Uterus (tissue), 4 donors: ENCODE data around the gene PMM2. TPM values are rescaled to one million over a fixed set of nuclear protein-coding genes. Genes with fewer than 3 reads are reported as not detected.

ENCODE experiments used
- DNase-seq, 2 donors: peaks; one replicate each; pipeline ENCODE4 v3.0.0-alpha.2; 2019 to 2020
- H3K27ac ChIP-seq, 2 donors: fragments of 200-600 bp; sonication (generic); 1 replicate in 1 of 2; 2 replicates in 1 of 2; pipeline ENCODE4 v1.5.1; 2016 to 2018
- H3K27me3 ChIP-seq, 2 donors: fragments of 200-600 bp; sonication (generic); one replicate each; pipeline ENCODE4 v1.5.1; 2018 to 2019; ENCODE audit warnings: control low read depth in 1 of 2
- H3K36me3 ChIP-seq, 2 donors: fragments of 200-600 bp; sonication (generic); one replicate each; pipeline ENCODE4 v1.5.1; 2019; ENCODE audit warnings: control low read depth in 1 of 2
- H3K4me1 ChIP-seq, 2 donors: fragments of 200-600 bp; sonication (generic); one replicate each; pipeline ENCODE4 v1.5.1; 2018 to 2019; ENCODE audit warnings: control low read depth in 1 of 2
- H3K4me3 ChIP-seq, 2 donors: fragments of 200-600 bp; sonication (generic); 1 replicate in 1 of 2; 2 replicates in 1 of 2; pipeline ENCODE4 v1.5.1; 2018 to 2019; ENCODE audit warnings: mild to moderate bottlenecking in 1 of 2
- H3K9me3 ChIP-seq, 2 donors: fragments of 200-600 bp; sonication (generic); one replicate each; pipeline ENCODE4 v1.5.1; 2019; ENCODE audit warnings: control low read depth in 1 of 2
- POLR2A ChIP-seq, 2 donors: fragments of 450-650 bp; IDR thresholded peaks; one replicate each; pipeline ENCODE4 v1.6.1; 2016; ENCODE audit warnings: antibody characterized with exemption in 2 of 2, mild to moderate bottlenecking in 1 of 2, moderate library complexity in 1 of 2
- intact Hi-C: fragments of 100-400 bp; cut with DNase I; formaldehyde crosslinking; loops from one replicate; pipeline ENCODE4 v1.15.1; 2023; ENCODE audit warnings: low total_unique reads
- total RNA-seq, 4 donors: library from RNA; depleted of rRNA in 3 of 4; stranded (reverse); fragments of >200 nt in 3 of 4; gene quantifications; one replicate each; pipeline versions ENCODE4 v1.1.0 to v1.2.4, GENCODE V29; 2014 to 2023
- TF ChIP-seq, protein P1 (sequence below), 4 experiments: fragments of 200-600 bp in 2 of 4; fragments of 450-650 bp in 2 of 4; sonication (generic) in 2 of 4; IDR thresholded peaks; one replicate each; pipeline ENCODE4 v1.5.1; 2016 to 2019; ENCODE audit warnings: antibody characterized with exemption in 4 of 4, mild to moderate bottlenecking in 2 of 4, moderate library complexity in 1 of 4
- donor health status: DM: yes; HTN: yes; CAD: no.

The PMM2 gene
- total RNA-seq, 4 donors from 2014 or later: 19.0 to 41.6 (median 27.5) TPM

DNA sequence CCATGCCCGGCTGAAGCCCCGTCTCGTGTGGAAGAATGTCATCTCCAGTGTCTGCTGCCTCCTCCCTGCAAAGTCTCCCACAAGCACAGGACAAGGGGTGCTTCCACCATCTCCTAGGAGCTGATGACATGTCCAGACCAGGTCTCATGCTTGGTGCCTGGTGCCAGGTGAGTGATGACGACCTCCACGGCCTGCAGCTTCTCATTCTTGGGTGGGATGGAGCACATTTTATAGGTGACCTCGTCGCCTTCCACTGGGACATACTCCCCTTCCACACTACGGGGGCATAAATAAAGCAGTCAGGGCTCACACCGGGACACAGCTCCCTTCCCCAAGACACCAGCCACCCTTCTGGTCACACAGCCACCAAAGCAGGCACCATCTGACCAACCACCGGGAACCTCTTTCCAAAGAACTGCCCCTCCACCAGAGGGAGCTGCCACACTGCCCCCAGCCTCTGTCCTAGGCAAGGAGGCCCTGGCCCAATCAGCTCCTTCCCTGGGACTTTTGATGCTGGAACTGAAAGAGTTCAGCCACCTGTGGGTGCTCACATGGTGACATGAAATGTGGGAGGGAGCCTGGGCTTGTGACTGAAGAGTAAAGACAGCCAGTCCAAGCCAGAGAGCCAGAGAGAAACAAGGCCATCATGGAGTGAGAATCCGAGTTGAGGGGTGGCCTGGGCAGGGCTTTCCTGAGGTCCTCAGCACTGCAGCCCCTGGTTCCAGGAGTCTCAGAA, 57.6 kb downstream of the PMM2 start:
- intact Hi-C loops: no loop called here
- Histone ChIP-seq H3K36me3 (no peaks in the 10 kb centered on the region), H3K4me3 (no peak overlapping the region), H3K27ac (no peak overlapping the region), H3K9me3 (no peaks in the 10 kb centered on the region), H3K4me1 (no peaks in the 10 kb centered on the region), H3K27me3 (no peaks in the 10 kb centered on the region)
- DNase-seq: no peak
- no peak for TF ChIP-seq POLR2A (IDR thresholded peaks at IDR 0.05)
- TF ChIP-seq, protein P1, sequence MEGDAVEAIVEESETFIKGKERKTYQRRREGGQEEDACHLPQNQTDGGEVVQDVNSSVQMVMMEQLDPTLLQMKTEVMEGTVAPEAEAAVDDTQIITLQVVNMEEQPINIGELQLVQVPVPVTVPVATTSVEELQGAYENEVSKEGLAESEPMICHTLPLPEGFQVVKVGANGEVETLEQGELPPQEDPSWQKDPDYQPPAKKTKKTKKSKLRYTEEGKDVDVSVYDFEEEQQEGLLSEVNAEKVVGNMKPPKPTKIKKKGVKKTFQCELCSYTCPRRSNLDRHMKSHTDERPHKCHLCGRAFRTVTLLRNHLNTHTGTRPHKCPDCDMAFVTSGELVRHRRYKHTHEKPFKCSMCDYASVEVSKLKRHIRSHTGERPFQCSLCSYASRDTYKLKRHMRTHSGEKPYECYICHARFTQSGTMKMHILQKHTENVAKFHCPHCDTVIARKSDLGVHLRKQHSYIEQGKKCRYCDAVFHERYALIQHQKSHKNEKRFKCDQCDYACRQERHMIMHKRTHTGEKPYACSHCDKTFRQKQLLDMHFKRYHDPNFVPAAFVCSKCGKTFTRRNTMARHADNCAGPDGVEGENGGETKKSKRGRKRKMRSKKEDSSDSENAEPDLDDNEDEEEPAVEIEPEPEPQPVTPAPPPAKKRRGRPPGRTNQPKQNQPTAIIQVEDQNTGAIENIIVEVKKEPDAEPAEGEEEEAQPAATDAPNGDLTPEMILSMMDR (IDR thresholded peaks at IDR 0.05): no peak

DNA sequence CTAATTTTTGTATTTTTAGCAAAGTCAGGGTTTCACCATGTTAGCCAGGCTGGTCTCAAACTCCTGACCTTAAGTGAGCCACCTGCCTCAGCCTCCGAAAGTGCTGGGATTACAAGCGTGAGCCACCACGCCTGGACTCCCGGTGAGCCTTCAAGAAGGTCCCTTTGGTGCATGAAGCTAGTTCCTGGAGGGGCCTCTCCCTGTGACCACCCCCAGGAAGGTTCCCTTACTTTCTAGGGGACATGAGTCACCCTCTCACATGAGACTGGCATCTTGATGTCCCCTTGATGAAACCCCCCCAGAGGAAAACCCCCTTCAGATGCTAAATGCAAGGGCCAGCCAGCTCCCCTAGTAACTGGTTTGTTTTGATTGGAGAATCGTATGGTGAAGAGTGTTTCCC, 58.3 kb downstream of the PMM2 start:
- Histone ChIP-seq H3K27me3 (no peaks in the 10 kb centered on the region), H3K4me1 (no peaks in the 10 kb centered on the region), H3K4me3 (no peak overlapping the region), H3K9me3 (no peaks in the 10 kb centered on the region), H3K27ac (no peak overlapping the region), H3K36me3 (no peaks in the 10 kb centered on the region)
- TF ChIP-seq, protein P1 (IDR thresholded peaks at IDR 0.05): no peak
- no peak for TF ChIP-seq POLR2A (IDR thresholded peaks at IDR 0.05)
- intact Hi-C loops: no loop called here
- no peak for DNase-seq

DNA sequence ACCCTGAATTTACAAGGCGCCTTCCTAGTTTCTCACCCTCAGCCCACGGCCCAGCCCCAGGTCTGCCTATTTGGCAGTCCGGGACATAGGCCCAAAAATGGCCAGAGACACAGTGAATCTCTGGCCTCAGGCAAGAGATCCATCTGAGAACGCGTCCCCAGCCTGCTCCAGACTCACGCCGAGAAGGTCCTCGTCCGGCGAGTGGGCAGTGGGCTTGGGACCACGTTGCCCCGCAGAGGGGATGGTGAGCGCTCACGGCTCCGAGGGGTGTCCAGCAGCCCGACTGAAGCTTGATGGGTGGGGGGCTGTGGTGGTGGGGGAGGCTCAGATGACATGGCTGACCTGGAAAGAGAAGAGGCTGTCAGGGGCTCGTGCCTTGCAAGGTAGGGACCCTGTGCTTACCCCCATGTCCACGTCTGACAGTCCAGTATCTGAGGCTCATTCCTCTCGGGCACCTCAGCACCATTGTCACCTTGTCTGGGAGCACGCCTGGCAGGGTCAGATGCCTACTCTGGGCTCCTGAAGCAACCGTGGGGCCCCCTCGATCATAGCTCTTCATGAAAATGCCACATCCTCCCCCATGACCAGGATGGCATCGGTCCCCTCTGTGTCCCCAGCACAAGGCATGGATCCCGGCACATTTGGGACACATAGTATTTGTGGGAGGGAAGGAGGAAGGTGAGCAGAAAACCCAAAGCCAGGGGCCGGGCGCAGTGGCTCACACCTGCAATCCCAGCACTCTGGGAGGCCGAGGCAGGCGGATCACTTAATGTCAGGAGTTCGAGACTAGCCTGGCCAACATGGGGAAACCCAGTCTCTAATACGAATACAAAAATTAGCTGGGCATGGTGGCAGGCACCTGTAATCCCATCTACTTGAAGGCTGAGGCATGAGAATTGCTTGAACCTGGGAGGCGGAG, 61.6 kb downstream of the PMM2 start:
- H3K27ac ChIP-seq: peak overlapping the region; percentile 47 to 73
- peaks cover 0 to 9% of the 10 kb centered on the region in 2 donors for H3K4me1 ChIP-seq
- no peak overlapping the region for H3K4me3 ChIP-seq
- H3K9me3 ChIP-seq: no peaks in the 10 kb centered on the region
- TF ChIP-seq POLR2A (IDR thresholded peaks at IDR 0.05): no peak
- TF ChIP-seq, protein P1 (IDR thresholded peaks at IDR 0.05): no peak
- no peaks in the 10 kb centered on the region for H3K27me3 ChIP-seq
- DNase-seq: no peak
- intact Hi-C loops: no loop called here
- H3K36me3 ChIP-seq: no peaks in the 10 kb centered on the region

DNA sequence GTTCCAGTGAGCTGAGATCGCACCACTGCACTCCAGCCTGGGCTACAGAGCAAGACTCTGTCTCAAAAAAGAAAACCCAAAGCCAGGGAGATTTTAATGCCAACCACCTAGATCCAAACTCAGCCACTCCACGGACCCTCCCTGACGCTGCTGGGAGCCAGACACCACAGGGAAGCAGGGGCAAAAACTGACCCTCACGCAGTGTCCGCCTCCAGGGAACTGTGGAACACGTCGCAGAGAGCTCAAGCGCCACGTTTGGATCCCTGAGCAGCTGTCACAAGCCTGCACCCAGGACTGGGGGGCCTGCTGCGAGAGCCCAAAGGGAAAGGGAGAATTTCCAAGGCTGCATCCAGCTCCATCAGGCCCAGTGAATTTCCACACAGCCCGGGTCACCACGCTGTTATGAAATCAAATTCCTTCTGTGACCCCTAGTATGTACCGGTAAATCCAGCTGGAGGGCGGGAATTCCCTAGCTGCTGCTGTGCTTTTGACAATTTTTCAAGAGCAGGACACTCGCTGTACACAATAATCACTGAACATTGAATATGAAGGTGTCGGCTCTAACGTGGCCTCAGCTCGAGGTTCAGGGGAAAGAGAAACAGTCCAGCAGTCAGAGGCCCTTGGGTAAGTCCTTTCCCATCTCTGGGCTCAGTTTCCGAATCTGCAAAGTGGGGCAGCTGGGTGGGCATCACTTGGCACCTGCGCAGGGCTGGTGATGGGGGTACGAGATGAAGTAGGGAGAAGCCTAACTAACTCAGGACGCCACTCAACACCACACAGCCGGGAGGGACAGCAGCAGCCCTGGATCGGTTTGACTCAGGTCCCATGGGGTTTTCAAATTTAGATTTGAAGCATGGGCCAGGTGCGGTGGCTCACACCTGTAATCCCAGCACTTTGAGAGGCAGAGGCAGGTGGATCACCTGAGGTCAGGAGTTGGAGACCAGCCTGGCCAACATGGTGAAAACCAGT, 62.6 kb downstream of the PMM2 start:
- H3K27ac ChIP-seq: peak overlapping the region; percentile 47 to 73
- H3K4me3 ChIP-seq: no peak overlapping the region
- H3K4me1 ChIP-seq: peaks cover 0 to 16% of the 10 kb centered on the region in 2 donors
- no peaks in the 10 kb centered on the region for H3K27me3 ChIP-seq
- no peak for TF ChIP-seq POLR2A (IDR thresholded peaks at IDR 0.05)
- TF ChIP-seq, protein P1 (IDR thresholded peaks at IDR 0.05): no peak
- DNase-seq: peak; percentile 79 to 82
- no peaks in the 10 kb centered on the region for H3K9me3 ChIP-seq
- intact Hi-C loops: no loop called here
- no peaks in the 10 kb centered on the region for H3K36me3 ChIP-seq
